ENCODE results near the gene TMEM101. TPM values are rescaled to one million over a fixed set of nuclear protein-coding genes. Genes with fewer than 3 reads are reported as not detected.

Gene TMEM101
- total and polyA plus RNA-seq, 2 of the 8 experiments (the other 6 are each of a cell fraction or from before 2014, with no cell fraction given) = 16.1 to 44.7 TPM

- Histone ChIP-seq H3K4me1 (replicated peaks in 1 of 4; ENCODE audit: control insufficient read depth in 3 of 4, insufficient read depth in 4 of 4, low read length in 3 of 4) (peaks cover 0 to 2% (median 0%) of the 10 kb centered on the region in 4 experiments; a peak in 3 of 7 replicates), H4K20me1 (replicated peaks in 1 of 2; ENCODE audit: control insufficient read depth in 1 of 2, insufficient read depth in 2 of 2, low read length in 2 of 2) (peaks cover 0 to 2% of the 10 kb centered on the region in 2 experiments), H3K4ac (replicated peaks; ENCODE audit: insufficient read length, low read depth, low read length) (no peak overlapping the region), H3K36me3 (ENCODE audit: control insufficient read depth in 2 of 4, insufficient read depth in 4 of 4, low read length in 3 of 4) (peaks cover 0 to 3% (median 1%) of the 10 kb centered on the region in 4 experiments; a peak in 2 of 8 replicates), H3K18ac (ENCODE audit: extremely low read depth, low read length) (0 out of 2 replicates have a peak overlapping the region, but pooled peaks have one; percentile 62), H2BK5ac (ENCODE audit: low read depth, low read length) (peak overlapping the region; percentile 97), H2BK12ac (ENCODE audit: low read depth, low read length) (no peak overlapping the region), H2AK5ac (ENCODE audit: low read depth, low read length) (no peak overlapping the region), H3K27me3 (replicated peaks in 1 of 4; ENCODE audit: control insufficient read depth in 3 of 4, extremely low read depth in 1 of 4, insufficient read depth in 3 of 4, low read length in 3 of 4) (no peaks in the 10 kb centered on the region), H3K9ac (replicated peaks in 1 of 4; ENCODE audit: extremely low read depth in 1 of 4, low read depth in 3 of 4, low read length in 3 of 4) (peak overlapping the region in 3 of 4 experiments; percentile 87 to 90 (median 87); a peak in 6 of 7 replicates), H2BK20ac (ENCODE audit: low read length) (no peak overlapping the region), H3K27ac (ENCODE audit: low read depth, low read length) (peak overlapping the region; percentile 90), H3K9me3 (ENCODE audit: insufficient read depth in 2 of 2, low read depth in 1 of 2, low read length in 1 of 2) (no peaks in the 10 kb centered on the region), H3K23ac (ENCODE audit: insufficient read length) (no peak overlapping the region), H3K56ac (replicated peaks; ENCODE audit: insufficient read length, low read depth, low read length) (no peak overlapping the region), H2BK120ac (replicated peaks; ENCODE audit: low read depth, low read length) (no peak overlapping the region), H2BK15ac (ENCODE audit: low read length) (no peak overlapping the region), H4K91ac (replicated peaks; ENCODE audit: insufficient read length, low read length) (peak overlapping the region; percentile 86), H4K8ac (ENCODE audit: extremely low read depth, insufficient read depth, low read length) (peak overlapping the region; percentile 96; the same call in 1 of the 2 replicates), H3K4me3 (ENCODE audit: extremely low read depth in 1 of 4, insufficient read depth in 2 of 4, low read depth in 3 of 4, low read length in 4 of 4) (peak overlapping the region; percentile 84 to 91 (median 88)), H3K4me2 (ENCODE audit: insufficient read depth in 1 of 2, low read depth in 2 of 2, low read length in 2 of 2) (peak overlapping the region; percentile 62 to 93), H3K23me2 (ENCODE audit: low read depth, low read length) (no peaks in the 10 kb centered on the region), H2AFZ (ENCODE audit: low read length) (no peak overlapping the region; the same call in 1 of the 2 replicates), H3K79me2 (ENCODE audit: control insufficient read depth in 1 of 2, insufficient read depth in 2 of 2, low read length in 2 of 2) (no peaks in the 10 kb centered on the region), H3K79me1 (ENCODE audit: low read depth, low read length) (no peaks in the 10 kb centered on the region; the same call in 1 of the 2 replicates), H4K5ac (ENCODE audit: insufficient read length, low read depth, low read length) (no peak overlapping the region), H3K14ac (ENCODE audit: insufficient read length) (no peak overlapping the region)
- DNase-seq (ENCODE audit: low read depth in 1 of 2, low spot score in 2 of 2) (no peak), FAIRE-seq (no peak)
- CTCF ChIA-PET (ENCODE audit: partially characterized antibody) = interaction anchor here (0.7 to 1.1 kb wide), 4 partner anchors 27 to 225 kb away, joined by 3 to 5 read pairs (median 4); no protein-coding TSS in a partner anchor
- TF ChIP-seq PHF8 (conservative IDR thresholded peaks at IDR 0.05; ENCODE audit: low read depth, low read length) (no peak), BACH1 (IDR thresholded peaks at IDR 0.05; ENCODE audit: low read length) (no peak), CHD2 (IDR thresholded peaks at IDR 0.05; ENCODE audit: low read length) (no peak), CBX8 (IDR thresholded peaks at IDR 0.05; ENCODE audit: borderline replicate concordance, low read depth, low read length) (no peak), KDM5A (IDR thresholded peaks at IDR 0.05; ENCODE audit: low read length) (no peak), SIX5 (IDR thresholded peaks at IDR 0.05; ENCODE audit: low read depth, low read length) (no peak)
- POLR2A ChIA-PET (ENCODE audit: partially characterized antibody) = interaction anchor here (1.1 to 3.2 kb wide), 11 partner anchors 9 to 79 kb away, joined by 3 to 45 read pairs (median 5); partner anchors contain the start of genes LSM12 and NAGS
- 9% methylated on average over 12 of the region's 12 CpGs; no CpG with 5 or more reads in 1 of the 2 experiments for WGBS, 2 experiments (ENCODE audit: extremely low coverage in 1 of 2, insufficient coverage in 1 of 2, insufficient read length in 1 of 2, insufficient replicate concordance in 2 of 2, low coverage in 1 of 2, low lambda C conversion rate in 2 of 2, missing lambda C conversion rate in 1 of 2)
These were observed 678 bp downstream of the TMEM101 start for GRCh38 chr17:44014133-44014436.

Measured in H1 (cell line).